OCI-LY7 (cell line): ENCODE data around the gene ALLC.

Experiments used
- CTCF ChIP-seq: fragments of 200-600 bp; sonication (generic); conservative IDR thresholded peaks from 2 replicates; pipeline ENCODE4 v1.5.1; 2014; ENCODE audit warnings: mild to moderate bottlenecking, antibody characterized with exemption, low read length, moderate library complexity, mixed read lengths
- EZH2phosphoT487 ChIP-seq: fragments of 200-600 bp; sonication (generic); IDR thresholded peaks from 2 replicates; pipeline ENCODE4 v1.6.1; 2018; ENCODE audit warnings: low read depth, borderline replicate concordance, mild to moderate bottlenecking, mixed run types, antibody characterized with exemption, low read length, moderate library complexity, mixed read lengths

DNA sequence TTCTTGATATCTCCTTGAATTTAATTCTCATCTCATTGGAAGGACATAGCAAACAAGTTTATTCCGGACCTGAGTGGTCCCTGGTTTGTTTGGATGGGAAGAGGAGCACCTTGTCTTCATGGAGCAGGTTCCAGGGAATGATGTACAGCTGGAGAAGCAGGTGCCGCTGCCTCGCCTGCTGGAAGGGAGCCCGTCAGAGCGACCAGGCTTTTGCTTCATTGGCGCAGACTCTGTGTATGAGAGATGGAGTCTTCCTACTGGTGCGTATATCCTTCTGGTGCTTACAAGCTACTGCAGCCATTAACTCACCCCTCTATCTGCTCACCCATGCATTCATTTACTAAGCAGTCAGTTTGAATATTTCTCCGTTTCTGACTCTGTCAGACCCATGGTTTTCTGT lies 11.6 kb upstream of the ALLC start:
- no peak for TF ChIP-seq EZH2phosphoT487
- no peak for TF ChIP-seq CTCF
